Raji (cell line): ENCODE results near the gene MICA.

Experiments used
- POLR2A ChIP-seq: IDR thresholded peaks from 2 replicates; pipeline ENCODE4 v1.6.1; 2011; ENCODE audit warnings: low read depth, low read length, control low read depth; ENCODE audit not compliant: insufficient read depth

Gene MICA

GRCh38 chr6:31403283-31404060 lies at the start of gene MICA:
TSS of gene MICA (plus strand) at chr6:31403595. CDS start at chr6:31403633, 38 bp downstream.
- TF ChIP-seq POLR2A: no peak

- no peak for TF ChIP-seq POLR2A
Observed at GRCh38 chr6:31354158-31354863, 49.1 kb upstream of the MICA start.

DNA sequence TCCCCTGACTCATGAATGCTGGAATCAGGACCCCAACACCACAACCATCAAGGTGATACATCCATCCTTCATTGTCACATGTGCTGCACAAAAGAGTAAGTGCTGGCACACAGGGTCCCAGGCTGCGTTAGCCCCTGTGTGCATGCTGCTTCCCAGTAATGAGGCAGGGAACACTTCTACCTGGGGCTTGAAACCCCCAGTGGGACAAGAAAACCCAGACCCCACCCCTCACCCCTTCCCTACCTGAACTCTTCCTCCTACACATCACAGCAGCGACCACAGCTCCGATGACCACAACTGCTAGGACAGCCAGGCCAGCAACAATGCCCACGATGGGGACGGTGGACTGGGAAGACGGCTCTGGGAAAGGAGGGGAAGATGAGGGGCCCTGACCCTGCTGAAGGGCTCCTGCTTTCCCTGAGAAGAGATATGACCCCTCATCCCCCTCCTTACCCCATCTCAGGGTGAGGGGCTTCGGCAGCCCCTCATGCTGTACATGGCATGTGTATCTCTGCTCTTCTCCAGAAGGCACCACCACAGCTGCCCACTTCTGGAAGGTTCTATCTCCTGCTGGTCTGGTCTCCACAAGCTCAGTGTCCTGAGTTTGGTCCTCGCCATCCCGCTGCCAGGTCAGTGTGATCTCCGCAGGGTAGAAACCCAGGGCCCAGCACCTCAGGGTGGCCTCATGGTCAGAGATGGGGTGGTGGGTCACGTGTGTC lies 48.4 kb upstream of the MICA start:
- no peak for TF ChIP-seq POLR2A

DNA sequence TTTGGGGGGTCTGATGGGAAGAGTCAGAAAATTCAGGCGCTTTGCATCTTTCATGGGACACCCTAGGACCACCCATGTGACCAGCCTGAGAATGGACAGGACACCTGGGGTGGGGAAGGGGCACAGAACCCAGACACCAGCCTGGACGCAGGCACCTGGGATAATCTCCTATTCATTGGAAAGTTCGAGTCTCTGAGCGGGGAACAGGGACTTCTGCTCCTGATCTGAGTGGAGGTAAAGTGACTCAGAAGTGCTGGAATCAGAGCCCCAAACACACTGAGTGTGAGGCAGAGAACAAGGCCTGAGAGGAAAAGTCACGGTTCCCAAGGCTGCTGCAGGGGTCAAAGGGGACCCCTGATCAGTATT lies 47.8 kb upstream of the MICA start:
- TF ChIP-seq POLR2A: no peak

DNA sequence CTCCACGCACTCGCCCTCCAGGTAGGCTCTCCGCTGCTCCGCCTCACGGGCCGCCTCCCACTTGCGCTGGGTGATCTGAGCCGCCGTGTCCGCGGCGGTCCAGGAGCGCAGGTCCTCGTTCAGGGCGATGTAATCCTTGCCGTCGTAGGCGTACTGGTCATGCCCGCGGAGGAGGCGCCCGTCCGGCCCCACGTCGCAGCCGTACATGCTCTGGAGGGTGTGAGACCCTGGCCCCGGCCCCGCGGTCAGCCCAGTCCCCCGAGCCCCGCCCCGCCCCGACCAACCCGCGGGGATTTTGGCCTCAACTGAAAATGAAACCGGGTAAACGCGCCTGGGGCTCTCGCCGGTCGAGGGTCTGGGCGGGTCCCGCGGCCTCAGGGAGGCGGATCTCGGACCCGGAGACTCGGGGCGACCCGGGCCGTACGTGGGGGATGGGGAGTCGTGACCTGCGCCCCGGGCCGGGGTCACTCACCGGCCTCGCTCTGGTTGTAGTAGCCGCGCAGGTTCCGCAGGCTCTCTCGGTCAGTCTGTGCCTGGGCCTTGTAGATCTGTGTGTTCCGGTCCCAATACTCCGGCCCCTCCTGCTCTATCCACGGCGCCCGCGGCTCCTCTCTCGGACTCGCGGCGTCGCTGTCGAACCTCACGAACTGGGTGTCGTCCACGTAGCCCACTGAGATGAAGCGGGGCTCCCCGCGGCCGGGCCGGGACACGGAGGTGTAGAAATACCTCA lies 47.0 kb upstream of the MICA start:
- no peak for TF ChIP-seq POLR2A

DNA sequence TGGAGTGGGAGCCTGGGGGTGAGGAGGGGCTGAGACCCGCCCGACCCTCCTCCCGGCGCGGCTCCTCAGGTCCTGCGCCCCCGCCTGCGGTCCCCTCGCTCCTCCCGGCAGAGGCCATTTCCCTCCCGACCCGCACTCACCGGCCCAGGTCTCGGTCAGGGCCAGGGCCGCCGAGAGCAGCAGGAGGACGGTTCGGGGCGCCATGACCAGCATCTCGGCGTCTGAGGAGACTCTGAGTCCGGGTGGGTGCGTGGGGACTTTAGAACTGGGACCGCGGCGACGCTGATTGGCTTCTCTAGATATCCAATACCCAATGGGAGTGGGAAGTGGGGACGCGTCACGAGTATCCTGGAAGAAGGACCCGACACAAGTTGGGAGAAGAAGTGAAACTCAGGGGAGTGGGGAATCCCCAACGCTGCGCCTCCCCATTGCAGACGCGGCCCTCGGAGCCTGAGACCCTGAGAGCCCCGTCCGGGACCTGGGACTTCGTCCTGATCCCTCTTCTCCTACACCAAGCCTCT lies 46.4 kb upstream of the MICA start, which contains the start of gene HLA-B:
HLA-B (minus strand) TSS at position 234 of the 521 bp plus-strand sequence; CDS start at position 213, 21 bp downstream.
- TF ChIP-seq POLR2A: peak; percentile 37; the same call in 1 of the 2 replicates

DNA sequence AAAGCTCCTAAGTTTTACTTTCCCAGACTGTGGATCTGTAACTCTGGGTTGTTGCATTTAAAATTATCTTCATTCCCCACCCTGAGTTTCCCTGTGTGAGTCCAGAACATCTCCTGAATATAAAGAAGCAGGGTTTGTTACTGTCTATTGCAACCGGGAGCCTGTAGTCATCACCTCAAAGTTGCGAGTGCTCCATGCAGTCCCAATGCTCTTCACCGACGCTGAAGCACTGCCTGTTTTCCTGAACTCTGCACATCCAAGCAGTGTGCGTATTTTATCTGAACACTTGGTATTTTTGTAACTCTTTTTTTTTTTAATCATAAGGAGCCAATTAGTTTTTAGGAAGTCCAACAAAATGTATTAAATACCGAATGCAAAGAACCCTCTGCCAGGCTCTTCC lies 45.5 kb upstream of the MICA start:
- no peak for TF ChIP-seq POLR2A

- TF ChIP-seq POLR2A: no peak
Observed at GRCh38 chr6:31358302-31358701, 45.1 kb upstream of the MICA start.

DNA sequence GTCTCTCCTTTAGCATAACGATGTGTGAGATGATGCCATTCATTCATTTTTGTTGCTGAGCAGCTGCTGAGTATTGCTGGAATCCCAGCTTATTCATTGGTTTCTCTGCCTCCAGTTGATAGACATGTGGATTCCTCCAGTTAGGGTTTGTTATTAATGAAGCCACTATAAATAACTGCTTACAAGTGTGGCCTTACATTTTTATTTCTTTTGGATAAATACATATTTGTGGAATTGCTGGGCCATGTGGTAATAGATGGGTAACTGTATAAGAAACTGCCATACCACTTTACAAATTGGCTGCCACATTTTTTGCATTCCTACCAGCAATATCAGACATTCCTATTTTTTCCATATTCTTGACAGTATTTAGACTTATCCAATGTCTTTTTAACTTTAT lies 43.8 kb upstream of the MICA start:
- no peak for TF ChIP-seq POLR2A

- no peak for TF ChIP-seq POLR2A
Observed at GRCh38 chr6:31362751-31363150, 40.6 kb upstream of the MICA start.

GRCh38 chr6:31363811-31364210 lies 39.6 kb upstream of the MICA start:
- TF ChIP-seq POLR2A: no peak

DNA sequence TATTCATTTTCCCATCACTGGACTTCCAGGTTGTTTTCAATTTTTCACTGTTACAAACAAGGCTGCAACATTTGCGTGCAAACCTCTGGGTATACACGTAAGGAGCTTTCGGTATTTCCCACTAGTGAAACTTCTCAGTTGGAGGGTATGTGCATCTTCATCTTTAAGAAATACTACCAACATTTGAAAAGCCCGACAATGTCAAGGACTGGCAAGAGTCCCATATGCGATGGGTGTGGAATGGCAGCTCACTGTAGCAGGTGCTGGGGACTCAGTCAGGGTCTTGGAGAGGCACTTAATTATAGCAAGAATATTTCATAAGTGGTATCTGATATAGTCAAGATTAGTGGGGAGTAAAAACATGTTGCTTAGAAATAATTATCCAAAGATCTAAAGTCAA lies 37.5 kb upstream of the MICA start:
- TF ChIP-seq POLR2A: no peak

DNA sequence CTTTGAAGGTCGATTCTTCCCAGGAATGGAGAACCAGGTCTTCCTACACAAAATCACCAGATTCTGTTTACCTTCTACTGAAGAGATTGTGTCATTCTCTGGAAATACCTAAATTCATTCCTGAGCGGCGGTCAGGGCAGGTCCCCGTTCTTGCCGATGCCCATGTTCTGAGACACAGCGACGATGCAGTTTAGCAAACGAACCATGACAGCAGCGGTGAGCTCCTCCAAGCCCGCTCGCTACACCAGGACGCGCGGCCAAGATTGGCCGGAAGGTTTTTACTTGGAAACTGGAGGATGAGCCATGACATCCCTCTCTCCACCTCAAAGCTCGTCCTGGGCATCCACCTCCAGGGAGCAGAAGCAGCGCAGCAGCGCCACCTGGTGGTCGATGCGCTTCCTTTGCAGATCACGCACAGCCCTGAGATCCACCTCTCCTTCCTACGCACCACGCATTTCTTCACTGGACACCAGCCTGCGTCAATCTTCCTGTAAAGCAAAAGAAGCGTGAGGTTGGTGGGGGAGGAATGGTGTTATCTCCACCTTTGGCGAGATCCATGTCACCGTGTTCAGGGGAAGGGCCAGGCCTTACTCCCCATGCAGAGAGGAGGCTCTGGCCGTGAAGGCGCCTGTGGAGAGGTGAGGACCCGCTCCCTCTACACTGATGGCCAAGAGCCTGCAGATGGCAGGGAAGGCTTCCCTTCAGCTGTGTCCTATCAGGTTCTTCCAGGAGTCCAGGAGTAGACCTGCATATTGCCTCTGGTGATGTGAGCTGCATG lies 36.5 kb upstream of the MICA start:
- TF ChIP-seq POLR2A: peak; percentile 20; the same call in 1 of the 2 replicates

GRCh38 chr6:31368461-31368860 lies 34.9 kb upstream of the MICA start:
- no peak for TF ChIP-seq POLR2A
